ENCODE measurements around the gene AGBL4.

- TF ChIP-seq CTCF (IDR thresholded peaks at IDR 0.05) (no peak), POLR2A (IDR thresholded peaks at IDR 0.05) (no peak)
Observed at GRCh38 chr1:48659801-48660200, 1364.0 kb downstream of the AGBL4 start.
